ENCODE measurements around the gene ARID5B. TPM values are rescaled to one million over a fixed set of nuclear protein-coding genes. Genes with fewer than 3 reads are reported as not detected.

Gene ARID5B
- total RNA-seq, 4 donors from 2014 or later: 17.7 to 54.6 (median 34.8) TPM

DNA sequence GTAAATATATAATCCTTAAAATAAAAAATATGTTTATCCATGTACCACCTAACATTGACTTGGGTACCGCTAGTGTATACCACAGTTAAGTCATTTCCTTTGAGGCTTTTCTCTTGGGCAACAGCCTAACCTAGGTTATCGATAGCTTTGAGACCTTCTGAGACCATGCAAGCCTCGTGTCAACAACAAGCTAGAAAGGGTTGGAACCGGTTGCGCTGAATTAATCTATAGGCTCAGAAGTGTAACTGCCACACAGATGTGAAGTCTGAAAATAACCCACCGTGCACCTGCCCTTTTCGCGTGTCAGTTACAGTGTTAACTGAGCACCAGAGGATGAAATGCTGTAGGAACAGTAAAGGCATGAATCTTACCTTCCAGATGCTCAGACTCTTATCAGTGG is 59.8 kb downstream of the ARID5B start:
- WGBS, 2 donors (ENCODE audit: low coverage in 1 of 2): 62 to 65% methylated on average over 5 to 8 of the region's 8 CpGs
- H3K4me1 ChIP-seq: peaks cover 18 to 37% (median 19%) of the 10 kb centered on the region in 4 donors
- H3K36me3 ChIP-seq: no peaks in the 10 kb centered on the region
- intact Hi-C loops (cut with DNase I; ENCODE audit: low total_unique reads): no loop called here
- in situ Hi-C loops (cut with MboI; ENCODE audit: low pct_ligation_motif_present in 1 of 4, low pct_unique_long_range_greater_than_20kb in 1 of 4, low sequenced_read_pairs in 3 of 4): no loop called here
- H3K27me3 ChIP-seq: no peaks in the 10 kb centered on the region
- no peak overlapping the region for H3K4me3 ChIP-seq
- H3K27ac ChIP-seq: peak overlapping the region in 1 of 4 donors; percentile 37
- TF ChIP-seq, protein P1, sequence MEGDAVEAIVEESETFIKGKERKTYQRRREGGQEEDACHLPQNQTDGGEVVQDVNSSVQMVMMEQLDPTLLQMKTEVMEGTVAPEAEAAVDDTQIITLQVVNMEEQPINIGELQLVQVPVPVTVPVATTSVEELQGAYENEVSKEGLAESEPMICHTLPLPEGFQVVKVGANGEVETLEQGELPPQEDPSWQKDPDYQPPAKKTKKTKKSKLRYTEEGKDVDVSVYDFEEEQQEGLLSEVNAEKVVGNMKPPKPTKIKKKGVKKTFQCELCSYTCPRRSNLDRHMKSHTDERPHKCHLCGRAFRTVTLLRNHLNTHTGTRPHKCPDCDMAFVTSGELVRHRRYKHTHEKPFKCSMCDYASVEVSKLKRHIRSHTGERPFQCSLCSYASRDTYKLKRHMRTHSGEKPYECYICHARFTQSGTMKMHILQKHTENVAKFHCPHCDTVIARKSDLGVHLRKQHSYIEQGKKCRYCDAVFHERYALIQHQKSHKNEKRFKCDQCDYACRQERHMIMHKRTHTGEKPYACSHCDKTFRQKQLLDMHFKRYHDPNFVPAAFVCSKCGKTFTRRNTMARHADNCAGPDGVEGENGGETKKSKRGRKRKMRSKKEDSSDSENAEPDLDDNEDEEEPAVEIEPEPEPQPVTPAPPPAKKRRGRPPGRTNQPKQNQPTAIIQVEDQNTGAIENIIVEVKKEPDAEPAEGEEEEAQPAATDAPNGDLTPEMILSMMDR (IDR thresholded peaks at IDR 0.05): no peak
- no peak for TF ChIP-seq EP300 (IDR thresholded peaks at IDR 0.05; ENCODE audit: low read depth)
- TF ChIP-seq POLR2A (IDR thresholded peaks at IDR 0.05): no peak
- no peak for TF ChIP-seq POLR2AphosphoS5 (IDR thresholded peaks at IDR 0.05)
- H3K9me3 ChIP-seq: no peaks in the 10 kb centered on the region
- no peak for DNase-seq

DNA sequence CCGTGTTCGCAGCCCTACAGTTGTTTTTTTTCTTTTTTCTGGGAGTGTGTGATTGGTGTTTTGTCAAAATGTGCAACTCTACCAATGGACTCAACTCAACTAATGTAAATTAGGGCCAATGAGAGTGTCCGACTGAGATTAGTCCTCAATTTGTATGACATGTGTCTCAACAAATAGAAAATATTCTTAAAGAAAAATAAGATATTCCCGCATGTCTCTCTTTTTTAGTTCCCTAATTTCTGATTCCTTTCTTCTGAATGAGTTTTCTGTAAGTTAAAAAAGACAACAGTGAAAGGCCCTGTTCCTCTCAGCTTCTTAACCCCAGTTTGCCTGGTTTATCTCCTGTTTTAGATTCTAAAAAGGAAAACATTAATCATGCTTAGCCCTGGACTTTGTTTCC is 61.5 kb downstream of the ARID5B start:
- TF ChIP-seq, protein P1 (IDR thresholded peaks at IDR 0.05): no peak
- no peak for TF ChIP-seq EP300 (IDR thresholded peaks at IDR 0.05; ENCODE audit: low read depth)
- no peak for TF ChIP-seq POLR2A (IDR thresholded peaks at IDR 0.05)
- 78 to 92% methylated on average over 4 of the region's 4 CpGs for WGBS, 2 donors (ENCODE audit: low coverage in 1 of 2)
- Histone ChIP-seq H3K9me3 (no peaks in the 10 kb centered on the region), H3K27ac (peak overlapping the region; percentile 57 to 78 (median 68)), H3K27me3 (no peaks in the 10 kb centered on the region), H3K4me3 (no peak overlapping the region), H3K4me1 (peaks cover 18 to 41% (median 19%) of the 10 kb centered on the region in 4 donors), H3K36me3 (no peaks in the 10 kb centered on the region)
- in situ Hi-C loops (cut with MboI; ENCODE audit: low pct_ligation_motif_present in 1 of 4, low pct_unique_long_range_greater_than_20kb in 1 of 4, low sequenced_read_pairs in 3 of 4): no loop called here
- intact Hi-C loops (cut with DNase I; ENCODE audit: low total_unique reads): no loop called here
- no peak for DNase-seq

- Histone ChIP-seq H3K27ac (peak overlapping the region; percentile 57 to 78 (median 68)), H3K36me3 (no peaks in the 10 kb centered on the region), H3K9me3 (no peaks in the 10 kb centered on the region), H3K4me3 (no peak overlapping the region), H3K27me3 (no peaks in the 10 kb centered on the region), H3K4me1 (peaks cover 18 to 43% (median 19%) of the 10 kb centered on the region in 4 donors)
- no peak for DNase-seq
- in situ Hi-C loops (cut with MboI; ENCODE audit: low pct_ligation_motif_present in 1 of 4, low pct_unique_long_range_greater_than_20kb in 1 of 4, low sequenced_read_pairs in 3 of 4): no loop called here
- 29 to 60% methylated on average over 1 to 2 of the region's 2 CpGs for WGBS, 2 donors (ENCODE audit: low coverage in 1 of 2)
- no peak for TF ChIP-seq EP300 (IDR thresholded peaks at IDR 0.05; ENCODE audit: low read depth)
- TF ChIP-seq POLR2A (IDR thresholded peaks at IDR 0.05): no peak
- no peak for TF ChIP-seq POLR2AphosphoS5 (IDR thresholded peaks at IDR 0.05)
- TF ChIP-seq, protein P1 (IDR thresholded peaks at IDR 0.05): no peak
- intact Hi-C loops (cut with DNase I; ENCODE audit: low total_unique reads): no loop called here
Measured at GRCh38 chr10:61963669-61964058, 62.2 kb downstream of the ARID5B start.

- Histone ChIP-seq H3K4me1 (peaks cover 18 to 48% (median 19%) of the 10 kb centered on the region in 4 donors), H3K27ac (peak overlapping the region; percentile 57 to 78 (median 68)), H3K4me3 (no peak overlapping the region), H3K27me3 (no peaks in the 10 kb centered on the region), H3K36me3 (no peaks in the 10 kb centered on the region), H3K9me3 (no peaks in the 10 kb centered on the region)
- intact Hi-C loops (cut with DNase I; ENCODE audit: low total_unique reads) (no loop called here), in situ Hi-C loops (cut with MboI; ENCODE audit: low pct_ligation_motif_present in 1 of 4, low pct_unique_long_range_greater_than_20kb in 1 of 4, low sequenced_read_pairs in 3 of 4) (no loop called here)
- TF ChIP-seq POLR2A (IDR thresholded peaks at IDR 0.05): no peak
- TF ChIP-seq POLR2AphosphoS5 (IDR thresholded peaks at IDR 0.05): no peak
- no peak for TF ChIP-seq EP300 (IDR thresholded peaks at IDR 0.05; ENCODE audit: low read depth)
- TF ChIP-seq, protein P1 (IDR thresholded peaks at IDR 0.05): no peak
- 20 to 23% methylated on average over 1 to 3 of the region's 3 CpGs for WGBS, 2 donors (ENCODE audit: low coverage in 1 of 2)
- DNase-seq: no peak
Measured at GRCh38 chr10:61964059-61964709, 62.7 kb downstream of the ARID5B start.

Data from transverse colon (tissue), 4 donors.